Fibroblast of skin of abdomen (primary cell): Measurements from ENCODE around the gene HEPHL1.

ENCODE experiments used
- DNase-seq: peaks from one replicate; pipeline ENCODE4 v3.0.0-alpha.2; 2013

Gene HEPHL1

DNA sequence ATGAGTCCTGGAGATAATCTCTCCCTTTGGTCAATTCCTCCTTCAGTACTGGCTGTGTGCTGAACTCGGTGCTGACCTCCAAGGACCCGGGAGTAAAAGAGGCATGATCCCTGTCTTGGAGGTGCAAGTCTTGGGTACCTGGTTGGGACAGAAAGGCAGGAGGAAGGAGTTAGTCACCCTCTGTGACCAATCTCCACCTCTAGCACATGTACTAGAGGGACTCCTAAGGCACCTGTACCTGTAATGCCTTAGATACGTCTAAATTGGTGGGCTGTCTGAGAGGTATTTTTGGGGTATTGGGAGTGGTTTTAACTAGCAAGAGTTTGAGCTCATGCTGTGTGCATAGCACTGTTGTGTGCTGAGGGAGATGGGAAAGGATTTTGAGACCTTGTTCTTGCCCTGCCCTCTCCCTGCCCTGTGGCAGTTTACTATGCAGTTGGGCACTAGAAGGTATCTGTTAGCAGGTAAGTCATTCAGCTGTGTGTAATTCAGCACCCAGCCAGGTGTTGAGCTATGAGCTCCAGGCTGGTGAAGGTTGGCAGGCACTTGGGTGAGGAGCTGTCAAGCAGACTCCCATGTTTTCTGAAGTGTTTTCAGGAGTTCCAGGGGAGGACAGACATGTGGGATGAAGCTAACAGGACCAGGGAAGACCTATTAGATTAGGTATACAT lies 110.0 kb downstream of the HEPHL1 start:
- DNase-seq = no peak

GRCh38 chr11:94131718-94132115 lies 110.6 kb downstream of the HEPHL1 start:
- no peak for DNase-seq

DNA sequence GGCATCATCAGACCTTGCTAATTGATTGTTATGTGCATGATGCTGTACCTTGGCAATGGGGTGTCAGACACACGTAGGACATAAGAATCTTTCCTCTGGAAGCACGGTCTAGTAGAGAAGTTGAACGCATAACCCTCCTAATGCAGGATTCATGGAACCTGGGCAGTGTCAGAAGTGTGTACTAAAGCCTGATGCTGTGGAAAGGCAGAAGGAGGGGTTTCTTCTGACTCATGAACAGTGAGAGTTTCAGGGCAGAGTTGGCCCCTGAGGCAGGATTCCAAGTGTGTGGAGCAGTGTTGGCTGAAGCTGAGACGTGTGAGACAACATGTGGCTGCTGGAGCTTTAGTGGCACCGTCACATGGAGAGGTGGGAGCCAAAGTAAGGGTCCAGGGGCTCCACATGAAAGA lies 111.0 kb downstream of the HEPHL1 start:
- peak; percentile 87 for DNase-seq

DNA sequence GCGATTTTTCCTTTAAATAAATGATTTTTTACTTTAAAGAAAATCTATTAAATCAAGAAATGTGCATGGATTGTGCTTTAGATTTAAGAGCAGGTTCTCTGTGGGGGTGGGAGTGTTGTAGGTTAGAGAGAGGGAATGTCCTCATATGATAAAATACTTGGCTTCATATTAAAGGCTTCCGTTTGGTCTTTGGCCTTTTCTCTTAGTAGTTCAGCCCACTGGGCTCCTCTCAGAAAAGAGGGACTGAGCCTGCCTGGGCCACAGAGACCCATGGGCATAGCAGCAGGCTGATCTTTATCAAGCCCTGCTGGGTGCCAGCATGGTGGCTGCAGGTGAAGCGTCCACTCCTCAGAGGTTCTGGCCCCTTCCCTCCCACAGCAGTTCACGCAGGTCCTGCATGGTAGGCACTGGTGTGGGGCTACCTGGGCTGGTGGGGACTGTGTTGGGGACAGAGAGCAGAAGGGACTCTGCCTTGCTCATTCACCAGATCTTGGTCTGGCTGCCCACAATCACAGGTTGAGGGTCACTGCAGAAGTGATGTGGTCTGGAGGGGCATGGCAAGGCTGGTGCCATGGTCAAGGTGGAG lies 111.8 kb downstream of the HEPHL1 start:
- DNase-seq = no peak

- no peak for DNase-seq
Observed at GRCh38 chr11:94133752-94134151, 112.6 kb downstream of the HEPHL1 start.

- peak; percentile 93 for DNase-seq
Observed at GRCh38 chr11:94134651-94135512, 113.7 kb downstream of the HEPHL1 start.

GRCh38 chr11:94139416-94139815 lies 118.3 kb downstream of the HEPHL1 start:
- no peak for DNase-seq

DNA sequence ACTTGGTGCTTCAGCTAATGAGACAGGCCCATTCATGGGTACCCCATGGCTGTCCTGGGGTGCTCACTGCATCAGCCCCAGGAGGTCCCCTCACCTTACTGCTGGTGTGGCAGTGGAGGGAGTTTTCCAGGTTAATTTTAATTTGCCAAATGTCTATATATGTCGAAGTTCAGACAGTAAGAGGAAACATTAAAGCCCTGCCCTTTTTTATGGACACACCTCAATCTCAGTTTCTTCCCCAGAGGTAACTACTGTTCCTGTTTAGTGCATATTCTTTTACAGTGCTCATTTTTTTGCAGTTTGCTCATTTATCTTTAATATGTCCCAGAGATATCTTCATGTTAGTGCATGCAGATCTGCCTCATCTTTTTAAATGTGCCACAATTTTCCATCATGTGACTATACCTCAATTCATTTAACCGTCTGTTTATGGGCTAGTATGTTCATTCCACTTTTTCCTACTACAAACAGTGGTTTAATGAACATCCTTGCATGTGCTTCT lies 119.1 kb downstream of the HEPHL1 start:
- no peak for DNase-seq

DNA sequence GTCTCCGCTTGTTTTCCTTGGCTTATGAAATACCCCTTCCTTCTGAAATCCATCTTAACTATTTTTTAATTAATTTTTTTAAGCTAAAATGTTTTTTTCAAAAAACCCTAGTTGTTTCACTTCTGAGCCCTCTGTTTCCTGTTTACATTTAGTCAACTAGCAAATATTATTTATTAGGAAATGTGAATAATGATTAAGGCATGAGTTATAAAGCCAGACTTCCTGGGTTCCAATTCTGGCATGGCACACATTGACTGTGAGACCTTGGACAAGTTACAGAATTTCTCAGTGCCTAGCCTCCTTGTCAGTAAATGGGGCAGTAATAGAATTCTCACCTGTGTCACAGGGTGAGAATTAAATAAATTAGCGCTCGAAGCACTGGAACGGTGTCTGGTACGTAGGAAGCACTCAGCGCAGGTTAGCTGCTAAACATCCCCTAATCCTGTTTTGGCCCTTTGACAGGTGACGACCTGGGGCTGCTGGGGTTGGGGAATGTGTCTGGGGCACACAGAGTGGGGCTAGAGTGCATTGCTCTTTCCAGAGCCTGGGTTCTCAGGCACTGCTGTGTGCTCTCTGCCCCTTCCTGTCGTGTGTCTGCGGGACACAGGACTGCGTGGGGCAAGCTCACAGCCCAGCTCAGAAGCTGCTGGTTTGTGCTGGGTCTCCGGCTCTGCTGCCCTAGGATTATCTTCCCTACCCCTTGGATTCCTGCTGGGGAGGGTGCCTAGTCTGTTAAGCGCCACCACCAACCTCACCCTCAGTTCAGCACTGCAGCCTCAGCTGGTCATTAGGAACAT lies 120.6 kb downstream of the HEPHL1 start:
- no peak for DNase-seq

DNA sequence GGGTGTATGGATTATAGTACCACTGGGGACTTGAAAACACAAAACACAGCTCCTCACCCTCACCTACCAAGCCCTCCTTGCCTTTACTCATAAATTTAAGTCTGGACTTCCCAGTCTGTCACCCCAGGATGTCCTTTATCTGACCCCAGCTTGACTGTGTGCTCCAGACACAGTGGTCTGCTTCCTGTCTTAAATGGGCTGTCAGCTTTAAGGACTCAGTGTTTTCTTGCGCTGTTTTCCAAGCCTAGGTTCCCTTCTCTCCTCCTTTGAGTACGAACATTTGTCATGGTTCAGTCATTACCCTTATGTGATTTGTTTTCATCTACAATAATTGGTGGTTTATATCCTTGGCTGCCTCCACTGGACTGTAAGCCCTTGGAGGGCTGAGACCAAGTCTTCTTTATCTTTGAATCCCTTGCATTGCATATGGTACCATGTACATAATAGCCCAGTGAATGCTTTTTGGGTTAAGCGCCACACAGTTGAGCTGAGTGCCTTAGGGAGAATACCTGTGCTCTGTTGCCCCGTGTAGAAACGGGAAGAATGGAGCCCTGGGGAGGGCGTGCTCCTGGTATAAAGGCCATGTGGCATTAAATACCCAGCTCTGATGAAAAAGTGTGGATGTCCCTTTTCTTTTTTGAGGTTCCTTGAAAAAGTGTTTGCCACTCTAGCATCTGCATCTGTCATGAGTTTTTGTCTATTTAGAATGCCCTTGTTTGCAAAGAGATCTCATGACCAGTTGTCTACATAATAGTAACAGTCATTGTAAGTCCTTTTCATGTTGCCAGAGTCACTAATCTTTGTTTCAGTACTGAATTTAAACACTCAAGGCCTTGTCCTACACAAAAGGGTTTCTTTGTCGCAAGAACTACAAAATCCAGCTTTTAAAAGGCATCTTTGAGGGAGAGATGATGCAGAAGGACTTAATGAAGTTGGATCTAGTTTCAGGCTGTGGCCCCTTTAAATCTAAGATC lies 121.4 kb downstream of the HEPHL1 start:
- no peak for DNase-seq

- no peak for DNase-seq
Observed at GRCh38 chr11:94144216-94144615, 123.1 kb downstream of the HEPHL1 start.

DNA sequence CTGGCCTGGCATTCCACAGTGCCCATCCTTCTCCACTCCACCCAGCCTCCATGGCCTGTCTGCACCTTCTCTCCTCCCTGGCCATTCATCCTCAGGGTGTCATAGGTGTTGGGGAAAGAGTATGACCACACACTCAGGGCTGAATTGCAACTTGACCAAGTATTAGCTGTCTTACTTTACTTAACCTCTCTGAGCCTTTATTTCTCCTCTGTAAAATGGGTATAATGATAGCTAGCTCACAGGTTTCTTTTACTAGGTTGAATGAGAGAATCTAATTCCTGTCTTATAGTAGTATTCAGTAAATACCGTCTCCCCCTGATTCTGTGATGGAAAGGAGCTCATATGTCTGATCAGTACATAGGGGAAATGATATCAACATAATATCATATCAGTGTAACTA lies 123.5 kb downstream of the HEPHL1 start:
- no peak for DNase-seq

GRCh38 chr11:94145431-94145830 lies 124.3 kb downstream of the HEPHL1 start:
- no peak for DNase-seq

- DNase-seq = no peak
Observed at GRCh38 chr11:94145916-94146315, 124.8 kb downstream of the HEPHL1 start.

- DNase-seq = no peak
Observed at GRCh38 chr11:94147433-94147845, 126.3 kb downstream of the HEPHL1 start.

GRCh38 chr11:94148189-94148588 lies 127.0 kb downstream of the HEPHL1 start:
- no peak for DNase-seq

GRCh38 chr11:94149431-94150017 lies 128.4 kb downstream of the HEPHL1 start:
- DNase-seq = peak; percentile 86

GRCh38 chr11:94150056-94150455 lies 128.9 kb downstream of the HEPHL1 start:
- no peak for DNase-seq

DNA sequence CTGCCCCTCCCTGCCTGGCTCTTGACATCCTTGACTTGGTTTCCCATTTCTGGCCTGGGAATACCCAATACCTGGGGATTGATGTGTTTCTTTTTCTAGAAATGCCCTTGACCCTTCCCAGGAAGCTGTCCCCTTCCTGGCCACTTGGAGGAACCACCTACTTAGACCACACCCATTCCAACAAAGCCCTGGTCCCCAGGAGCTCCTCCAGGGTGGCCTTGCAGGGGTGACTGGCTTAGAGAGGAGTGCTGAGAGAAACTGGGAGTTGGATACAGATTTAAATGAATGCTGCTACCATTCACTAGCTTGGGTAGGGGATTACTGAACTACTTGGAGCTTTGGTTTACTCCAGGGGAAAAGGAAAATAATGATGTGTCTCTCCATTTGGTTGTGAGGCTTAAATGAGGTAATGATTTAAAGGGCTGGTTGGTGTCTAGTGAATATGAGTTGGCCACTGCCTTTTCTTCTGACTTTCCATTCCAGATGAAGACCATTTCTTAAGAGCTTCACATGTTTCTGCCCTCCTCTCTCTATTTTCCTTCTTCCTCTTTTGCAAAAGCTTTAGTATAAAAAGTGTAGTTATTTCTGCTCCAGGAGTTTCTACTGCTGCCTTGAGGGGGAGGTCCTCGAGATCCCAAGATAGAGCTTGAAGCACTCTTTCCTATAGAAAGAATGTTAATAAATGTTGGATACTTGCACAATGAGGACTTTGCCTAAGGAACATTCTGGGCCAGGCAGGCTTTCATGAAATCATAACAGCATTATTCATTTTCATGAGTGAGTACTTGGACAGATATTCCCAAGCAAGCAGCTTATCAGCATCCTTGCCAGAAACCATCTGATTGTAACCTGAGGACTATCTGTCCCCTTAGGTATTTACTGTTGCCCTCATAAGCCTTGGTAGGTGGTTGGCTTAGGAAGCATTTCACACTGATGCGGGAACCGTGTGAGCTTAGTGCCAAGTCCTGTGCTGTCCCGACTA lies 129.8 kb downstream of the HEPHL1 start:
- peak; percentile 43 for DNase-seq
